Keratinocyte (primary cell): ENCODE data around the gene SHMT2. TPM values are rescaled to one million over a fixed set of nuclear protein-coding genes. Genes with fewer than 3 reads are reported as not detected.

Experiments used
- DNase-seq: peaks from one replicate; pipeline ENCODE4 v3.0.0-alpha.2; 2011; ENCODE audit warnings: low read depth, missing footprints, low spot score
- FAIRE-seq: peaks from 2 replicates; lab custom pipeline; 2011; peaks lifted over from hg19 to GRCh38; lab: Jason Lieb, UNC
- H2AFZ ChIP-seq: 2 replicates; pipeline ENCODE4 v1.6.0; 2012; ENCODE audit warnings: low read length, control low read depth, inconsistent platforms; ENCODE audit not compliant: control insufficient read depth
- H3K27ac ChIP-seq: 2 replicates; pipeline ENCODE4 v1.5.1; 2011; ENCODE audit warnings: low read length; ENCODE audit not compliant: control insufficient read depth, insufficient read depth
- H3K27me3 ChIP-seq: 3 replicates; pipeline ENCODE4 v1.6.0; 2011; ENCODE audit warnings: low read length; ENCODE audit not compliant: control insufficient read depth, insufficient read depth; ENCODE audit errors: extremely low read depth
- H3K36me3 ChIP-seq, 2 experiments: 2 replicates in 1 of 2; 3 replicates in 1 of 2; pipeline ENCODE4 v1.5.1; 2011; ENCODE audit warnings: low read length in 2 of 2, mild to moderate bottlenecking in 1 of 2; ENCODE audit not compliant: control insufficient read depth in 2 of 2, insufficient read depth in 2 of 2; ENCODE audit errors: extremely low read depth in 1 of 2
- H3K4me1 ChIP-seq: 3 replicates; pipeline ENCODE4 v1.5.1; 2011; ENCODE audit warnings: low read length; ENCODE audit not compliant: control insufficient read depth, insufficient read depth; ENCODE audit errors: extremely low read depth
- H3K4me2 ChIP-seq: 3 replicates; pipeline ENCODE4 v1.6.0; 2011; ENCODE audit warnings: low read depth, low read length; ENCODE audit not compliant: control insufficient read depth, insufficient read depth; ENCODE audit errors: extremely low read depth
- H3K4me3 ChIP-seq, 3 experiments: fragments of 200-600 bp in 1 of 3; sonication (generic) in 1 of 3; 2 replicates in 2 of 3; 3 replicates in 1 of 3; pipeline ENCODE4 v1.5.1; 2011 to 2016; ENCODE audit warnings: low read length in 3 of 3, mild to moderate bottlenecking in 3 of 3, control low read depth in 2 of 3, inconsistent platforms in 1 of 3, low read depth in 1 of 3, mixed read lengths in 1 of 3, mixed run types in 1 of 3, moderate library complexity in 1 of 3; ENCODE audit not compliant: control insufficient read depth in 2 of 3, insufficient read depth in 2 of 3; ENCODE audit errors: extremely low read depth in 1 of 3
- H3K79me2 ChIP-seq: 2 replicates; pipeline ENCODE4 v1.6.0; 2012; ENCODE audit warnings: low read length; ENCODE audit not compliant: control insufficient read depth, insufficient read depth
- H3K9ac ChIP-seq: 3 replicates; pipeline ENCODE4 v1.6.0; 2011; ENCODE audit warnings: low read length; ENCODE audit not compliant: control insufficient read depth, insufficient read depth; ENCODE audit errors: extremely low read depth
- H3K9me1 ChIP-seq: 3 replicates; pipeline ENCODE4 v1.6.0; 2011; ENCODE audit warnings: low read length; ENCODE audit not compliant: control insufficient read depth, insufficient read depth; ENCODE audit errors: extremely low read depth
- H3K9me3 ChIP-seq: 2 replicates; pipeline ENCODE4 v1.5.1; 2012; ENCODE audit warnings: low read depth, low read length; ENCODE audit not compliant: control insufficient read depth
- H4K20me1 ChIP-seq: 3 replicates; pipeline ENCODE4 v1.6.0; 2011; ENCODE audit warnings: low read length; ENCODE audit not compliant: control insufficient read depth, insufficient read depth; ENCODE audit errors: extremely low read depth
- EZH2 ChIP-seq: IDR thresholded peaks from one replicate; pipeline ENCODE4 v1.6.1; 2012; ENCODE audit warnings: inconsistent platforms, mild to moderate bottlenecking, low read length, moderate library complexity
- dilution Hi-C: fragments of 300-500 bp; cut with MboI; formaldehyde crosslinking; loops from one replicate; pipeline ENCODE4 v1.7.0; 2020; ENCODE audit warnings: low sequenced_read_pairs; ENCODE audit not compliant: extremely low pct_ligation_motif_present
- polyA plus RNA-seq, 5 experiments: library from polyadenylated mRNA; depleted of rRNA in 3 of 5; stranded (reverse) in 3 of 5; stranded (forward) in 1 of 5; unstranded in 1 of 5; fragments of >200 nt; gene quantifications; 1 replicate in 1 of 5; 2 replicates in 3 of 5; 3 replicates in 1 of 5; pipeline versions ENCODE4 v1.2.1 to v1.2.3, GENCODE V29; 2011 to 2012; ENCODE audit warnings: missing spikeins in 2 of 5, low read depth in 1 of 5, low replicate concordance in 1 of 5
- TF ChIP-seq, protein P1 (sequence below), 3 experiments: IDR thresholded peaks in 1 of 3; conservative IDR thresholded peaks in 1 of 3; optimal IDR thresholded peaks in 1 of 3; 2 replicates in 2 of 3; 3 replicates in 1 of 3; pipeline versions ENCODE3 to v1.5.1; 2011; ENCODE audit warnings: low read length in 3 of 3, mild to moderate bottlenecking in 3 of 3, moderate library complexity in 2 of 3, control low read depth in 1 of 3, inconsistent platforms in 1 of 3; ENCODE audit not compliant: insufficient read depth in 2 of 3; ENCODE audit errors: extremely low read depth in 1 of 3

The SHMT2 gene
- polyA plus RNA-seq, 1 donor (not counting 4 experiments of a cell fraction or from before 2014, with no cell fraction given), result 128 TPM

DNA sequence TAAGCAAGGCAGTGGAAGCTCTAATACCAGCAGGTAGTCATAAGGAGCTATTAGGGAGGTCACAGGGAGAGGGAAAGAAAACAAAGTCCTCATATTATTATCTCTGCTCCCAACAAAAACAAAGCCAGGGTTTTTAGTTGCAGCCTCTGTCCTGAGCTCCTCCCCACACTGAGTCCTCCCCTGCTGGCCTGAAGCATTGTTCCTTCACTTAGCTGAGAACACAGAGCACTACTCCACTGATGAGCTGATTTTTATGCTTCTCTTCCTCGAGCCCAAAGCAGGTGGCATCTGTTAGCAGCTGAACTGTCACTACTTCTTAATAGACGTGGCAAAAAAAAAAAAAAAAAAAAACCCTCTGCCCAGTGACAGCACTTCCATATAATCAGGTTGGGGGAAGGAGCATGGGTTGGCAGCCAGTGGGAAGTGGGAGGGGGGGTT lies 31.9 kb downstream of the SHMT2 start:
- Histone ChIP-seq H3K4me2 (no peak overlapping the region), H3K4me1 (no peaks in the 10 kb centered on the region), H3K9me3 (no peaks in the 10 kb centered on the region), H3K79me2 (no peaks in the 10 kb centered on the region), H3K9ac (no peak overlapping the region), H4K20me1 (no peaks in the 10 kb centered on the region), H3K27me3 (no peaks in the 10 kb centered on the region), H2AFZ (no peak overlapping the region), H3K9me1 (no peaks in the 10 kb centered on the region), H3K27ac (no peak overlapping the region), H3K36me3 (peaks cover 16 to 23% of the 10 kb centered on the region in 2 experiments), H3K4me3 (no peak overlapping the region)
- DNase-seq, result no peak
- no peak for FAIRE-seq
- no peak for TF ChIP-seq EZH2
- TF ChIP-seq, protein P1, sequence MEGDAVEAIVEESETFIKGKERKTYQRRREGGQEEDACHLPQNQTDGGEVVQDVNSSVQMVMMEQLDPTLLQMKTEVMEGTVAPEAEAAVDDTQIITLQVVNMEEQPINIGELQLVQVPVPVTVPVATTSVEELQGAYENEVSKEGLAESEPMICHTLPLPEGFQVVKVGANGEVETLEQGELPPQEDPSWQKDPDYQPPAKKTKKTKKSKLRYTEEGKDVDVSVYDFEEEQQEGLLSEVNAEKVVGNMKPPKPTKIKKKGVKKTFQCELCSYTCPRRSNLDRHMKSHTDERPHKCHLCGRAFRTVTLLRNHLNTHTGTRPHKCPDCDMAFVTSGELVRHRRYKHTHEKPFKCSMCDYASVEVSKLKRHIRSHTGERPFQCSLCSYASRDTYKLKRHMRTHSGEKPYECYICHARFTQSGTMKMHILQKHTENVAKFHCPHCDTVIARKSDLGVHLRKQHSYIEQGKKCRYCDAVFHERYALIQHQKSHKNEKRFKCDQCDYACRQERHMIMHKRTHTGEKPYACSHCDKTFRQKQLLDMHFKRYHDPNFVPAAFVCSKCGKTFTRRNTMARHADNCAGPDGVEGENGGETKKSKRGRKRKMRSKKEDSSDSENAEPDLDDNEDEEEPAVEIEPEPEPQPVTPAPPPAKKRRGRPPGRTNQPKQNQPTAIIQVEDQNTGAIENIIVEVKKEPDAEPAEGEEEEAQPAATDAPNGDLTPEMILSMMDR (optimal IDR thresholded peaks at IDR 0.05 in 1 of 3, IDR thresholded peaks at IDR 0.05 in 1 of 3, conservative IDR thresholded peaks at IDR 0.05 in 1 of 3; ENCODE audit: extremely low read depth in 1 of 3, insufficient read depth in 2 of 3, low read length in 3 of 3), result no peak
- dilution Hi-C loops, result no loop called here

DNA sequence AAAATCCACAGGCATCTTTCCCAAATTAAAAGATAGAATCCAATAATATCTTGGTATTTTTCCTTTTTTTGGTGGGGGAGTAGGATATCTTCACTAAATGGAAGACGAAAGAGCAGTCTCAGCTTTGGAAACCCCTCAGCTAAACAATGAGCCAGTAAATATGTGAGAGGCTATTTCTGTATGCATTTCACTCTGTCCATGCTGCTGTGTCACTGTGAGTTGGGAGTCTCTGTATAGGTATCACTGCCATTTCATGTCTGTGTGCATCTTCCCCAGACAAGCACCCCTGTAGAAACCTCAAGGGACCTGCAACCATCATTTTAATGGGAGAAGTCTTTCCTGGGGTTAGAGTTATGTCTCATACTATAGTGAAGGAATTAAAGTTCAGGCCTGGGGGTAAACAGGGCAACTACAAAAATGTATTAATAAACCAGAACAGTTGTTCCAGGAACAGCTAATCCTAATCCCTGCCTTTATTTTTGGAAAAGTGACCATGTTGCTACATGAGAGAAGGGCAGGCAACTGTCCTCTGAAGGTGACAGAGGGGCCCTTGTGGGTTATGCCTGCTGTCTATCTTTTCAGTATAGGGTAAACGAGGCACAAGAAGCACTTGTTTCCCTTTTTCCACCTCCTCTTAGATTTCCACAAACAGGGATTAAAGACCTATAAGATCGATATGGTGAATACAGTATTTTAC lies 32.8 kb downstream of the SHMT2 start:
- no peaks in the 10 kb centered on the region for H4K20me1 ChIP-seq
- dilution Hi-C loops, result no loop called here
- H3K27me3 ChIP-seq, result no peaks in the 10 kb centered on the region
- DNase-seq (no peak), FAIRE-seq (no peak)
- H3K27ac ChIP-seq, result no peak overlapping the region
- no peaks in the 10 kb centered on the region for H3K79me2 ChIP-seq
- H3K9me3 ChIP-seq, result no peaks in the 10 kb centered on the region
- H2AFZ ChIP-seq, result no peak overlapping the region
- peaks cover 10 to 27% of the 10 kb centered on the region in 2 experiments for H3K36me3 ChIP-seq
- no peaks in the 10 kb centered on the region for H3K9me1 ChIP-seq
- no peak for TF ChIP-seq EZH2
- TF ChIP-seq, protein P1 (optimal IDR thresholded peaks at IDR 0.05 in 1 of 3, IDR thresholded peaks at IDR 0.05 in 1 of 3, conservative IDR thresholded peaks at IDR 0.05 in 1 of 3; ENCODE audit: extremely low read depth in 1 of 3, insufficient read depth in 2 of 3, low read length in 3 of 3), result no peak
- H3K4me1 ChIP-seq, result no peaks in the 10 kb centered on the region
- H3K4me2 ChIP-seq, result no peak overlapping the region
- no peak overlapping the region for H3K9ac ChIP-seq
- no peak overlapping the region for H3K4me3 ChIP-seq
